Activated T-helper 17 cell treated with anti-CD3 and anti-CD28 coated beads, Interleukin-2, amount 50 U/mL, for 72 hours (primary cell): ENCODE results near the gene NCAM1. TPM values are rescaled to one million over a fixed set of nuclear protein-coding genes. Genes with fewer than 3 reads are reported as not detected.

Experiments used
- ATAC-seq: fragments of 150-1000 bp; cut with Tn5 transposase; replicated peaks from 2 replicates; pipeline ENCODE4 v1.10.0; 2021; ENCODE audit warnings: mild to moderate bottlenecking, moderate library complexity
- H3K27ac Mint-ChIP-seq: one replicate; pipeline ENCODE4 v1.8.0; 2022; ENCODE audit warnings: mixed read lengths
- H3K27me3 Mint-ChIP-seq: one replicate; pipeline ENCODE4 v1.8.0; 2022; ENCODE audit warnings: mixed read lengths
- H3K36me3 Mint-ChIP-seq: one replicate; pipeline ENCODE4 v1.8.0; 2022; ENCODE audit warnings: low read depth, mild to moderate bottlenecking, mixed read lengths
- H3K4me1 Mint-ChIP-seq: one replicate; pipeline ENCODE4 v1.8.0; 2022; ENCODE audit warnings: mixed read lengths
- H3K4me3 Mint-ChIP-seq: one replicate; pipeline ENCODE4 v1.8.0; 2022; ENCODE audit warnings: mild to moderate bottlenecking, mixed read lengths
- H3K9me3 Mint-ChIP-seq: one replicate; pipeline ENCODE4 v1.8.0; 2022; ENCODE audit warnings: mixed read lengths
- total RNA-seq, 2 donors: library from RNA; stranded (reverse); gene quantifications; one replicate each; pipeline ENCODE4 v1.2.3, GENCODE V29; 2022

NCAM1 gene
- total RNA-seq, 2 donors from 2014 or later: not detected

DNA sequence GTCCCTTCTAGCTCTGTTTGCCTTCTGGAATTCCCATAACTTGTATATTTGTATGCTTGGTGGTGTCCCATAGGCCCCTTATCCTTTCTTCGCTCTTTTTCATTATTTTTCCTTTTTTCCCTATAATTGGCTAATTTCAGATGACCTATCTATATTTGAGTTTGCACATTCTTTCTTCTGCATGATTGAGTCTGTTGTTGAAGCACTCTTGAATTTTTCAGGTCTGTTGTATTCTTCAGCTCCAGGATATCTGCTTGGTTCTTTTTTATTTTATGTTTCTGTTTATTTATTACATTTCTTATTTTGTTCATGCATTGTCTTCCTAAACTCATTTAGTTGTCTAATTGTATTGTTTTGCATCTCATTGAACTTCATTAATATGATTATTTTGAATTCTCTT is 28.0 kb downstream of the NCAM1 start:
- Mint-ChIP-seq H3K27me3 (peaks cover 4% of the 10 kb centered on the region), H3K36me3 (no peaks in the 10 kb centered on the region), H3K27ac (no peak overlapping the region), H3K4me3 (no peak overlapping the region), H3K4me1 (no peaks in the 10 kb centered on the region), H3K9me3 (peaks cover 23% of the 10 kb centered on the region)
- no peak for ATAC-seq

DNA sequence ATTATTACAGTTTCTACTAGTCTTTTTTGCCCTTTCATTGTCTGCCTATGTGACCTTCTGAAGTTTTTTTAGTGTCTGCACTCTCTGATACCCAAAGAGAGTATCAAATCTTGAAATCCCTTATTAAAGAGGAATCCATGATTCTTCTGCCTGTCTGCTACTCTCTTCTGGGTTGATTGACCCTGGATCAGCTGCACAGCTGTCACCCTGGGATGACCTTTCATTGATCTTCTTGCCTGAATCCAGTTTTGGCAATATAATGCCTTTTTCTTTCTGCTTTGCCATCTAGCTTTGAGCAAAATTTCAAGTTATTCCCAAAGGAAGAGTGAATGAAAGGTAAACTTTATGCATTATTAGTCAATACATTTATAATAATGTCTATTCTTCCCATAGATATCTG is 32.6 kb downstream of the NCAM1 start:
- Mint-ChIP-seq H3K27ac (no peak overlapping the region), H3K4me1 (no peaks in the 10 kb centered on the region), H3K9me3 (peaks cover 10% of the 10 kb centered on the region), H3K4me3 (no peak overlapping the region), H3K27me3 (peaks cover 11% of the 10 kb centered on the region), H3K36me3 (no peaks in the 10 kb centered on the region)
- no peak for ATAC-seq

DNA sequence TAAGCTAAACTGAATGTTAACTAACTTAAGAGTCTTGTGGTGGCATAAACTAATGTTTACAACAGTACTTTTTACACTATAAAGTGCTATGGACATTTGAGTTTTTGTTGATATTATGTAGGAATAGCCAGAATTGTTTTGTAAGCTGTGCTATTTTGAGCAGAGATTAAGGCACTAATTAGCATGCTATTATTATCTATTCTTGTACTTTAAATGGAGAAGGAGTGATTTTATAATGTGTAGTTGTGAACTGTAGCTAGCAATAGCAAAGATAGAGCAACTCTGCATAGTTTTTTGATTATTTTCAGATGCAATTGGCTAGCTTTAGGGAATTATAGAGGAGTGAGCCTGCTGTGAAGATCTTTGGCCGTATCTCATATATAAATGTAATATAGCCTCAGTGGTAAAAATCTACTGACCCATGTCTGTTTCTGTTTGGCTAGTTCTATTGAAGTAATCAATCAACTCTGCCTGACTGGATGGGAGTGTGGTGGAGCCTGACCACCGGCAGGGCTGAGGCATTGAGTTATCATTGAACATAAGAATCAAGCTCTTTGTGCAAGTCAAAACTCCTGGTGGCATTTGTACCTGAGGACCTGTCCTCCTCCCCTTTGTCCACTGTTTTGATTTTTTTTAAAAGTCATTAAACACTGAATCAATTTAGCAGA is 34.3 kb downstream of the NCAM1 start:
- Mint-ChIP-seq H3K9me3 (no peaks in the 10 kb centered on the region), H3K4me1 (no peaks in the 10 kb centered on the region), H3K4me3 (no peak overlapping the region), H3K27me3 (peaks cover 11% of the 10 kb centered on the region), H3K27ac (no peak overlapping the region), H3K36me3 (no peaks in the 10 kb centered on the region)
- no peak for ATAC-seq

DNA sequence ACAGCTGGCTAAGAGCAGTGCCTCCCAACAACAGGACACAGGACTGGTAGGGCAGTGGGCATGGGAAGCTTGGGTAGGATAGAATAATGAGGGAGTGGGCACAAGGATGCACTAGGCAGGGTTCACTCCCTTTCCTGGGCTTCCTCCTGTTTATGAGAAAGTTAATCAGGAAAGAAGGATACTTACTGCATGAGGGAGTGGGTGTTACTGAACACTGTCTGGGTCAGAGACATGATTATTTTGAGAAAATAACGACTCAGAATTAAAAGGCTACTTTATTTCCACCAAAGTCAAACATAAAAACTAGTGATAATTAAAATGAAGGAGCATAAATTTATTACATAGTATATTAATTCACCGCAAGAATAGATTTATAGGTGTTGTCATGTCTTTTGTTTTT is 35.8 kb downstream of the NCAM1 start:
- Mint-ChIP-seq H3K4me3 (no peak overlapping the region), H3K27ac (no peak overlapping the region), H3K9me3 (no peaks in the 10 kb centered on the region), H3K4me1 (no peaks in the 10 kb centered on the region), H3K36me3 (no peaks in the 10 kb centered on the region), H3K27me3 (peaks cover 17% of the 10 kb centered on the region)
- no peak for ATAC-seq

DNA sequence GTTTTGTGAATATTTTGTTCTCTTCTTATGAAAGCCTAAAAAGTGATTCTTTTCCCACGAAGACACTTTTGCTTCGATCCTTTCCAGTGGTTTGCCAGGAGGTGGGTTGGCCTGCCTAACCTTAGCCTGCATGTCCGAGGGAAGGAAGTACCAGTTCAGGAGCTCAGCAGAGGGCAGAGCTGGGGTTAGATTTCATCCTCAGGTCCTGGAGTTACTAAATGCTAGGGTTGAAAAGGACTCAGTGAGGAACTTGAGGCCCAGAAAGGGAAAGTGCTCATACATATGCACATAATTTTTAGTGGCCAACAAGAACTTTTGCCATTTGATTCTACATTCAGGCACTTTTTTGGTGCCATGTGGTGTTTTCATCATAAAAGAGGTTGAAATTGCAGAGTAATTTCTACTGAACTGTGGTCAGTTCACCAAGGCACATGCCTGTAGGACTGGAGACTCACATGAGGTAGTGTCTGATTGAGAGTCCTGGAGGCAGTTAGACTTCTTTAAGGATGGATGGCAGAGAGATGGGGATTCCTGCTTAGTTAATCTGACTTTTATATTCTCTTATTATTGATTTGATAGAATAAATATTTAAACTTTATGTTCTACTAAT is 36.7 kb downstream of the NCAM1 start:
- Mint-ChIP-seq H3K9me3 (no peaks in the 10 kb centered on the region), H3K27me3 (peaks cover 15% of the 10 kb centered on the region), H3K4me1 (no peaks in the 10 kb centered on the region), H3K36me3 (no peaks in the 10 kb centered on the region), H3K27ac (no peak overlapping the region), H3K4me3 (no peak overlapping the region)
- ATAC-seq: no peak

DNA sequence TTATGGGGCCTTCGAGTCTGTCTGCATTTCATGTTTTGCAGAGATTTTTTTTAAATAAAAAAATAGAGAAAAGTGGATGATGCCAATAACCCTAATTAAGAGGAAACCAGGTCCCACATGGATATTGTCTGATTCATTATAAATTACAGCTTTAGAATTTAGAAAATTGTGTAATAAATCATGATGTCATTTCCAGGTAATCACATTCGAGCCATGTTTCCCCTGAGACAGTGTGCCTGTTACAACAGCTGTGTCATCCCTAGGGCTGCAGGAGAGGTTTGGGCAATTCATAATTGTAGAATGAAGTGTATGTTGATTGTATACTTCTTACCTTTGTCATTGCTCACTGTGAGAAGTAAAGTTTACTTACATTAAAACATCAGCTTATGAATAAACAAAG is 38.3 kb downstream of the NCAM1 start:
- no peak overlapping the region for H3K27ac Mint-ChIP-seq
- H3K36me3 Mint-ChIP-seq: no peaks in the 10 kb centered on the region
- H3K9me3 Mint-ChIP-seq: no peaks in the 10 kb centered on the region
- H3K27me3 Mint-ChIP-seq: peaks cover 13% of the 10 kb centered on the region
- no peaks in the 10 kb centered on the region for H3K4me1 Mint-ChIP-seq
- no peak for ATAC-seq
- no peak overlapping the region for H3K4me3 Mint-ChIP-seq

DNA sequence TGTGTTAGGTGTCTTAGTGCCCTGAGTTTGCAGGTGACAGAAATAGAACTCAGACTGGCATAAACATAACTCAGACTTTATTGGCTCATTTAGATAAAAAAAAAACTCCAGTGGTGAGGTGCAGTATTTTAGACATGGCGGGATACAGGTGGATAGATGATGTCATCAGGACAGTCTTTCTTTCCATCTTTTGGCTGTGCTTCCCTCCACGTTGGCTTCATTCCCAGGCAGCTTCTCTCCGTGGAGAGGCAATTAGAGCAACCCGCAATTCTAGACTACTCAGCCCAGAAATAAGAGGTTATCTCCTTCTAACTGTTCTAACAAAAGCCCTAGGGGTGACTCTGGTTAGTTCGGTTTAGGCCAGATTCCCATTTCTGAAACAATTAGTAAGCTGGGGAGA is 40.5 kb downstream of the NCAM1 start:
- Mint-ChIP-seq H3K4me3 (no peak overlapping the region), H3K36me3 (no peaks in the 10 kb centered on the region), H3K27ac (no peak overlapping the region), H3K9me3 (no peaks in the 10 kb centered on the region), H3K27me3 (peaks cover 12% of the 10 kb centered on the region), H3K4me1 (no peaks in the 10 kb centered on the region)
- ATAC-seq: no peak

DNA sequence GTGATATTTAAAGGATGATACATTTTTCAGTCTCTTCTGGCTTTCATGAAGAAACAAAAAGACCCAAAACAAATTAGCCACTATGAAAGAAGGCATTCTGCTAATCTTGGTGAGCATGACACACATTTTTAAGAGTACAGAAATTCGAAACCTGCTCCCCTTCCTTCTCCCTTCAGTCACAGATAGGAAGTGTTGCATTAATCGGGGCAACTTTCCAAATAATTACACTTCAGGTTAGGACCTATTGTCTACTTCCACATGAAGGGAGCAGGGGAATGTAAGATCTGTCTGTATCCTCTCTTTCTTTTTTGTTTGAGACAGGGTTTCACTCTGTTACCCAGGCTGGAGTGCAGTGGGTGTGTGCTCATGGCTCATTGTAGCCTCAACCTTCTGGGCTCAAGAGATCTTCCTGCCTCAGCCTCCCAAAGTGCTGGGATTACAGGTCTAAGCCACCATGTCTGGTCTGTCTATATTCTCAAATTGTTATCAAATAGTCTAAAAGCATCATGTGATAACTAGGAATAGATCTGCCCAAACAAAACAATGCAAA is 45.8 kb downstream of the NCAM1 start:
- Mint-ChIP-seq H3K4me1 (no peaks in the 10 kb centered on the region), H3K27me3 (peaks cover 7% of the 10 kb centered on the region), H3K27ac (no peak overlapping the region), H3K9me3 (no peaks in the 10 kb centered on the region), H3K36me3 (no peaks in the 10 kb centered on the region), H3K4me3 (no peak overlapping the region)
- ATAC-seq: no peak

DNA sequence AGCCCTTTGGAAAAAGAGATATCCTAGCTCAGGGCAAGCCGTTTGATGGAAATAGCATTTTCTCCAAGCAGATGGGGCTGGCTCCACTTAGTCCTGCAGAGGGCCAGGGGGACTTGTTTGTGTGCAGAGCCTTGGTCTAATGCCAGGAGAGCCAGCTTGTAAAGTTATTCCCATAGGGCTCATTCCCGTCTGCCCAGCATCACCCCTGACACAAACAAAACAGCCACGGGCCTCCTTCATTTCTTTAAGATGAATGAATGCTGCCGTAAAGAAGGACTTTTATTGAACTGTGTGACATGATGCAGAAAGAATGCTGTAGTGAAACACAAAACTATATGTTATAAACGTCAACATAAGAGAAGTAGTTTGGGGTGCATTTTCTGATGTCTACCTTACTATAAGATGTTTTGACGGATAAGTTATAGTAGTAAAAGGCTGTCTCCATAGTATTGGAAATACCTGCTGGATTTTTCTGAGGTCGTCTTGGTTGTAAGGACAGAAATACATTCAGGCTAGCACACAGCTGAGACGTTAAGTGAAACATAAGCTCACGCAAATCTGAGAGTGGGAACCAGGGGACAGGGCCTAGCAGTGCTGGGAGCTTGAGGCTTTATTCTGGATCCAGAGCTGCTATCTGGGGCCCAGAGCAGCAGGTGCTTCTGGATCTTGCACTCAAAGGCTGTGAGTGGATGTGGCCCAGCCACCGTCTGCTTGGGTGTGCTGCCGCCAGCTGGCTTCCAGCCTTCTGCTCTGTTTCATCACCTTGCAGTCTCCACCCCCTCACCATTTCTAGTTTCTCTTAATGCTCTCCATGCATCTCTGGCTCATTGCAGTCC is 53.3 kb downstream of the NCAM1 start:
- Mint-ChIP-seq H3K27me3 (peaks cover 7% of the 10 kb centered on the region), H3K4me3 (no peak overlapping the region), H3K4me1 (no peaks in the 10 kb centered on the region), H3K36me3 (no peaks in the 10 kb centered on the region), H3K9me3 (no peaks in the 10 kb centered on the region), H3K27ac (no peak overlapping the region)
- no peak for ATAC-seq

DNA sequence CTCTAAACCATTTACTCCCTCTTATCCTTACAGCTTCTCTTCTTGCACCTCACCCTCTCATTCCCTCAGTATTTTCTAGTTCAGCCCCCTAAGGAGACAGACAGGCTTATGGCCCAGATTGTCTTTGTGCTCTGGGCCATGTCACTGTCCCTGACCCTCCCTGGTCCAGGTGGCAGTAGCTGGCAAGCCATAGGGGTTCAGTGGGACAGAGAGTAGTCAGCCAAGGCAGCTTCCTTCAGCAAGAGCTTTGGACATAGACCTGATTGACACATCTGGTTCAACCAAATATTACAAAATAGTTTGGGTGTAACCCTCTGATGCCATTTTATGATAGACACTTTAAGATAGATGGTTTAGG is 53.9 kb downstream of the NCAM1 start:
- no peaks in the 10 kb centered on the region for H3K9me3 Mint-ChIP-seq
- H3K27ac Mint-ChIP-seq: no peak overlapping the region
- H3K4me3 Mint-ChIP-seq: no peak overlapping the region
- no peak for ATAC-seq
- peaks cover 3% of the 10 kb centered on the region for H3K27me3 Mint-ChIP-seq
- H3K4me1 Mint-ChIP-seq: no peaks in the 10 kb centered on the region
- no peaks in the 10 kb centered on the region for H3K36me3 Mint-ChIP-seq

DNA sequence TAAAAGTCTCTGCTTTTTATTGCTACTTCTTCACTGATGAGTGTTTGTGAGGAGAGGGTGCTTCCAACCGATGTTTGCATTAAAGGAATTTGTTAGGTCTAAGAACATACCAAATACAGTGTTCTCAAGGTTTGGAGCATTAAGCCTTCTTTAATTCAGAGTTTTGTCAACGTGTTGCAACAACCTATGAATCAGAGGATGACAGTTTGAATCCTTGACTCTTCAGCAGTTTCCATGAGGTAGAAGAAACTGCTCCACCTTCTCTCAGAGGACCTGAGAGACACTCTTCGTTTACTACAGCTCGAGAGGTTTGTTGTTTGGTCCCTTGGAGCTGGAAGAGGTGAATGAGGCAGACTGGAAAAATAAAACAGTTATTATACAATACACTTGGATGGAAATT is 55.7 kb downstream of the NCAM1 start:
- Mint-ChIP-seq H3K9me3 (no peaks in the 10 kb centered on the region), H3K4me3 (no peak overlapping the region), H3K4me1 (no peaks in the 10 kb centered on the region), H3K27ac (no peak overlapping the region), H3K36me3 (no peaks in the 10 kb centered on the region), H3K27me3 (peaks cover 3% of the 10 kb centered on the region)
- ATAC-seq: no peak

DNA sequence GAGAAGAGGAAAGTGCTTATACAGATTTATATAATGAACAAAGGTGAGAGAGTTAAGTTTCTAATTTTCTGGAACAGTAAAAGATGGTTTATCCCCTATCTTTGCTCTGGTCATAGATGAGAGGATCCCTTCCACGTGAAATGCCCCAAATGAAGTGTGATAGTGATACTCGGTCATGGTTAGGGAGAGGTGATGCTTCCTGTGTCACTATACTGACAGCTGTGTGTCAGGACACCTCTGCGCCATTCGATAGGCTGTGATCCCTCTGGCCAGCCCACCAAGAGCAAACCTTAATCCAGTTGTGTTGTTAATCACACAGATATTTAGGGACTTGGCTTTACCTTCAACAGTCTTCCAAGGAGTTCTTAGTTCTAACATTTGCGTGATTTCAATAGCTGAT is 57.7 kb downstream of the NCAM1 start:
- H3K27me3 Mint-ChIP-seq: peaks cover 3% of the 10 kb centered on the region
- H3K9me3 Mint-ChIP-seq: no peaks in the 10 kb centered on the region
- H3K27ac Mint-ChIP-seq: no peak overlapping the region
- H3K36me3 Mint-ChIP-seq: no peaks in the 10 kb centered on the region
- H3K4me1 Mint-ChIP-seq: no peaks in the 10 kb centered on the region
- no peak for ATAC-seq
- no peak overlapping the region for H3K4me3 Mint-ChIP-seq

DNA sequence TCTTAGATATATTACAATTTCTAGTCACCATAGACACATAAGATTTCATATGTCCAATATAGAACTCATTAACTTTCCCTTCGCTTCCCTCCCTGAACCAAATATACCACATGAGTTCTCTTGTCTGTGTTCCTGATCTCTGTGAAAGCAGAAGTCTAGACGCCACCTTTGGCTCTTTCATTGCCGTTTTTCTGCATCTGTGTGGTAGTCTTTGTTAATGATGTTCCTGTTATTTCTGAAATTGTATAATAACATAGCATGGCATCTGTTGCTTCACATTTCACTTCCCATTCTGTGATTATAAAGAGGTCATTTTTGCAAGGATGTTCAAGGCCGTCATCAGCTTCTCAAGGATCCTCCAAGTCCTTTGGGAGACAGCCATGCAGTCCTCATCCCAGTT is 58.5 kb downstream of the NCAM1 start:
- Mint-ChIP-seq H3K9me3 (no peaks in the 10 kb centered on the region), H3K27me3 (peaks cover 3% of the 10 kb centered on the region), H3K4me3 (no peak overlapping the region), H3K4me1 (no peaks in the 10 kb centered on the region), H3K27ac (no peak overlapping the region), H3K36me3 (no peaks in the 10 kb centered on the region)
- ATAC-seq: no peak

DNA sequence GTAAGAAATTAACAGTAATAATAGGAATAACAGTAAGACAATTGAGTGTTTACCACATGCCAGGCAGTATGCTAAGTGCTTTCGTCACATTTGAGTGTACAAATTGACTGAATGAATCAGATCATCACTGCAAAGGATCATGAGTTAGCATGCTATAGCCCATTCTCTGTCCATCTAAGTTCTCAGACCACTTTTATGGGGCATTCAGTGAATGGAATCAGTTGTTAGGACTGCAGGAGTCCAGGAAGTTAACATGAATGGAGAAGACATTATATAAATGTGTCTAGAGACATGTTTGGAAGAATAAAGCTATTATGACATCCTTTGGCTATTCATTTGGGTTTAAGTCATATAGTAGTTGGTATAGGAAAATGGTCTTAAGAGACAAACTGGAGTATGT is 59.9 kb downstream of the NCAM1 start:
- Mint-ChIP-seq H3K4me1 (no peaks in the 10 kb centered on the region), H3K36me3 (no peaks in the 10 kb centered on the region), H3K9me3 (no peaks in the 10 kb centered on the region), H3K27me3 (peaks cover 3% of the 10 kb centered on the region), H3K27ac (no peak overlapping the region), H3K4me3 (no peak overlapping the region)
- ATAC-seq: no peak

DNA sequence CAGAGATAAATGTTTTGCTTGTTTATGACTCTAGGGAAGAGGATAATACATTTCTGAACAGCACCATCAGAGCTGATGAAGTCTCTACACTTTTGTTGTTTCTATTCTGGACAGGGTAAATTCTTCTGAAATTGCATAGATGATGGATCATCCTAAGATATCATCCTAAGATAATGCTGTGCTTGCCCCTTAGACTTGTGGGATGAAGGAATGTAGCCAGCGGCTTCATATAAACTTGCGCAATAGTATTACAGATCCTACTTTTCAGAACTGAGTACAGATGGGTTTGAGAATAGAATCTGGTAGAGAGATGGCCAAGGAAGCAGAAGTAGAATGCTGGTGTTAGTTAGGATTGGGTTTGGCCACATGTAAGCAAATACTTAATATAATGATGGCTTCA is 61.0 kb downstream of the NCAM1 start:
- Mint-ChIP-seq H3K27ac (no peak overlapping the region), H3K36me3 (no peaks in the 10 kb centered on the region), H3K9me3 (no peaks in the 10 kb centered on the region), H3K4me3 (no peak overlapping the region), H3K27me3 (peaks cover 7% of the 10 kb centered on the region), H3K4me1 (no peaks in the 10 kb centered on the region)
- ATAC-seq: no peak
